ENCODE measurements around the gene DPH6.
"Not testable (repeated sequence)": the region's sequence is repeated elsewhere in the genome, so short reads cannot be mapped to it uniquely, and the experiment has no call there.

DPH6 gene

GRCh38 chr15:35358824-35359223 lies 187.1 kb downstream of the DPH6 start:
- in situ Hi-C loops (cut with MboI; ENCODE audit: low sequenced_read_pairs), result no loop called here

GRCh38 chr15:35351059-35351458 lies 194.9 kb downstream of the DPH6 start:
- in situ Hi-C loops (cut with MboI; ENCODE audit: low sequenced_read_pairs), result no loop called here

DNA sequence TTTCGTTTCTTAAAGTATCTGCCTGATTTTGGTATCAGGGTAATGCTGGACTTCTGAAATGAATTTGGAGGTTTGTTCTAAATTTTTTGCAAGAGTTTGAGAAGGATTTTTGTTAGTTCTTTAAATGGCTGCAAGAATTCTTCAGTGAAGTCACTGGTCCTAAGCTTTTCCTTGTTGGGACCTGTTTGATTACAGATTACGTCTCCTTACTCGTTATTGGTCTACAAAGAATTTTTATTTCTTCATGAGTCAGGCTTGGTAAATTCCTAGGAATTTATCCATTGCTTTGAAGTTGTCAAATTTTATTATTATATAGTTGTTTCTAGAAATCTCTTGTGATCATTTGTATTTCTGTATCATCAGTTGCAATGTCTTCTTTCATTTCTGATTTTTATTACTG lies 196.0 kb downstream of the DPH6 start:
- in situ Hi-C loops (cut with MboI; ENCODE audit: low sequenced_read_pairs), result no loop called here

DNA sequence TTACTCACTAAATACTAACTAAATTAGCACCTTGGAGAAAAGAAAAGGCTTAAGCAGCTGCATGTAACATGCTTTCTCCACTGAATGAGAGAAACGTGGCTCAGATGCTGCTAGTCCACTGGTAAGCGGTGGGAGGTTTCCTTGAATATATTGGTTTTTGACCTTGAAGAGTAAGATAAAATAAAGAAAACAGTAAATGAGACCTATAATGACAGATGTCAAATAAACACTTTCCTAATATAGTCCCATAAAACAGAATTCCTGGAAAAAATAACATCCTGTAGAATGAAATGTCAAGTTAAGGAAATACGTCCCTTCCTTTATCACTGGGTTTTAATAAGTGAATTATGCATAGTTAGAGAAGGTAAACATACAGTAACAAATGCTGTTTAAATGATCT lies 215.0 kb downstream of the DPH6 start:
- in situ Hi-C loops (cut with MboI; ENCODE audit: low sequenced_read_pairs), result no loop called here

- in situ Hi-C loops (cut with MboI; ENCODE audit: low sequenced_read_pairs), result no loop called here
Observed at GRCh38 chr15:35330048-35330695, 215.8 kb downstream of the DPH6 start.

DNA sequence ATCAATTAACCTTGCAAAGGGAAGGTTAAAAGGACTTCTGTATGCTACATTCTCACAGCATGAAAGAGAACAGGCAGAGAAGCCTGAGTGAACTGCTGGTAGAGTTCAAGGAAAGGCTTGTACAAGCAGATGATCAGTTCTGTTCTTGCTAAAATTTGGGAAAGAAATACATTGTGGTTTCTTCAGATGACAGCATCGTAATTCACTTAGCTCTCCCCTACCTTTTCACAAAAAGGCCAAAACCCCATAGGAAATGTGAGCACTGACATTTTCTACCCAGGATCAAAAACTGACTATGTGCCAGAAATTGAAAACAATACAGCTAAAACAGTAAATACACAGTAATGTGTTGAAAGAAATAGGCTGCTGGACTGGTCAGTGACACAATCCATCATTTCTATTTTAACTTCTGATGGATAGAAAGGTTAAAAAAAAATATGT lies 216.4 kb downstream of the DPH6 start:
- in situ Hi-C loops (cut with MboI; ENCODE audit: low sequenced_read_pairs), result no loop called here

- in situ Hi-C loops (cut with MboI; ENCODE audit: low sequenced_read_pairs), result not testable (repeated sequence)
Observed at GRCh38 chr15:35328836-35329235, 217.1 kb downstream of the DPH6 start.

GRCh38 chr15:35327789-35328188 lies 218.2 kb downstream of the DPH6 start:
- in situ Hi-C loops (cut with MboI; ENCODE audit: low sequenced_read_pairs), result no loop called here

GRCh38 chr15:35325374-35325941 lies 220.5 kb downstream of the DPH6 start:
- in situ Hi-C loops (cut with MboI; ENCODE audit: low sequenced_read_pairs), result no loop called here

- in situ Hi-C loops (cut with MboI; ENCODE audit: low sequenced_read_pairs), result no loop called here
Observed at GRCh38 chr15:35323141-35323540, 222.8 kb downstream of the DPH6 start.

DNA sequence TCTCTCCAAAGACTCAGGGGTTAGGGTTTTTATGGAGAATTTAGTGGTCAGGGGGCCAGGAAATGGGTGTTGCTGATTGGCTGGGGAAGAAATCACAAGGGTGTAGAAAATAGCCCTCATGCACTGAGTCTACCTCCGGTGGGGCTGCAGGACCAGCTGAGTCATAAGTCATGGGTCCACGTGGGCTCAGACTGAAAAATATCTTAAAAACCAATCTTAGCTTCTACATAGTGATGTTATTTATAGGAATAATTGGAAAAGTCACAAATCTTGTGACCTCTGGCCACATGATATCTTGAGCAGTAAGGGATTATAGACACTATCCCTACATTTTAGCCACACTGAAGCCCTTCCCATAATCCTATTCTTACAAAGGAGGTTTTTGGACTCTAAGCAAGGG lies 224.0 kb downstream of the DPH6 start:
- in situ Hi-C loops (cut with MboI; ENCODE audit: low sequenced_read_pairs), result no loop called here

- in situ Hi-C loops (cut with MboI; ENCODE audit: low sequenced_read_pairs), result no loop called here
Observed at GRCh38 chr15:35320911-35321310, 225.1 kb downstream of the DPH6 start.

All from HL-60/S4 treated with retinoic acid at 250 ng/mL for 4 days and 3 days (cell line).